Right lobe of liver (tissue), 4 donors: ENCODE measurements around the gene MYADML2.

Experiments
- CTCF ChIP-seq, 4 donors: fragments of 200-600 bp in 3 of 4; fragments of 450-650 bp in 1 of 4; IDR thresholded peaks; one replicate each; pipeline versions ENCODE4 v1.5.1 to v1.8.0; 2016 to 2022; ENCODE audit warnings: antibody characterized with exemption in 4 of 4, mild to moderate bottlenecking in 2 of 4
- POLR2A ChIP-seq: fragments of 450-650 bp; IDR thresholded peaks from one replicate; pipeline ENCODE4 v1.6.1; 2017; ENCODE audit warnings: antibody characterized with exemption, mild to moderate bottlenecking
- donor health status: DM: no; HTN: no; CAD: no.
- donor health status: DM: no; HTN: no; CAD: no.
- donor health status: DM: no; HTN: yes; CAD: no.

- TF ChIP-seq CTCF (IDR thresholded peaks at IDR 0.05) (no peak), POLR2A (no peak)
Measured at GRCh38 chr17:81920612-81921536, 26.2 kb downstream of the MYADML2 start.
